Activated CD8-positive, alpha-beta memory T cell treated with anti-CD3 and anti-CD28 coated beads, Interleukin-2, amount 50 U/mL, for 1 hour (primary cell): ENCODE results near the gene ANKRD63.

Source experiments
- DNase-seq: peaks from one replicate; pipeline ENCODE4 v3.0.0-alpha.2; 2020; ENCODE audit errors: extremely low read depth

The ANKRD63 gene

DNA sequence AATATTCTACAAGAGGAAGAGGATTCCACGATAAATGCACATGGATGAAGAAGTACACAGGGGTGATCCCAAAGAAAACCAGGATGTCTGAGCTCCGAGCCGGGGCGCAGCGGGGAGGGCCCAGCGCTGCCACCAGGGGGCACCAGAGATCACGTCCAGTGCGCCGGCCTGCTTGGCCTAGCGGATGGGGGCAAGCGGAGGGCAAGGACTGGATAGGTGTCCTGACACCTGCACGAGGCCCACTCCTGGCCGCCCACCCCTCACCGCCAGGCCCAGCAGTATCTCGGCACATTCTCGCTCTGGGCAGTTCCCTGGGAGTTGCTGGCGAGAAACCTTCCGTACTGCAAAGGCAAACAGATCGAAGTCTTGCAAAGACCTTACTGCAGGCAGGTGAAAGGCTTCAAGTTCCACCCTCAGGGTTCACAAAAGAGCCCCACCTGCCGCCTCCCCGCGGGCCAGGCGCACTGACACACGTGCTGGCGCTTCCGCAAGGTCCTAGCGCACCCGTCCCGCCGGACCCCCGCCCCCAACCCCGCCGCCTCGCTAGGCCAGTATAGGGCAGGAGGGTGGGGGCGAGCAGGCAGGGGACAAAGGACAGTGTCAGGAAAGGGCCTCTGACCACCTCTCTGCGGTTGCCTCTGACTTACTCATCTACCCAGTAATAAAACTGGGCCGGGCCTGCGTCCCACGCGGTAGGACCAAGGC lies 3.3 kb downstream of the ANKRD63 start:
- no peak for DNase-seq

DNA sequence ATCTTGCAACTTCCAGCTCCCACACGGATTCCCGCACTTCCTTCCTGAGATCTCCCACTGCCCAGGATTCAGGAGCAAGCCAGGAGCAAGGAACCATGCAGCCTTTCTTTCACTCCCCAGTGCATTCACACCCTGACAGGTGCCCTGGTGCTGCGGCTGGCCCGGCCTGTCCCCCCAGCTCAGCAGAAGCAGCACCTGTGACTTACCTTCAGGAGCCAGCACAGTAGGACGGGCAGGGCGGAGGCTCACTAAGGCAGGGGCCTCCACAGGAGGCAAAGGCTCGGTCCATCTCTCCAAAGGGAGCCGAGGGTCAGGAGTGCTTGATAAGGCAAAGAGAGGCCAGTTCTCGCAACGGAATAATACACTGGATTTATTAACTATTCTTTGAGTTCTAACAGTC lies 4.8 kb downstream of the ANKRD63 start:
- no peak for DNase-seq

DNA sequence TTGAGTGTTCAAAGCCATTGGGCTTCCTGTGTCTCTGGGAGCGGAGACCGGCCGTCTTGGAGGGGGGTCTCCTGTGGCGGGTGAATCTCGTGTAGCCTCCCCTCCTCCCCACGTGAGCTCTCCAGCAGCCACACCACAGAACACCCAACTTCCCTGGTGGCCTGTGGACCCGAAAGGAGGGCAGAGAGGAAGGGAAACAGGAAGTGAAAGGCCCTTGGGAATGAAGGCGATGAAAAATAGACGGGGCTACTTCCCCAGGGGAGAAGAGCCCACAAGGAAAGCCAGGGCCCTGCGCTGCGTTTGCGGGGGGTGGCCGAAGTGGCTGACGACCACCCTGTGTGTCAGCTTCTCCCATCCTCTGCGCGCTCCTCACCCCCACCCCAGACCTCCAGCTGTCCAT lies 5.4 kb downstream of the ANKRD63 start:
- DNase-seq, result no peak

DNA sequence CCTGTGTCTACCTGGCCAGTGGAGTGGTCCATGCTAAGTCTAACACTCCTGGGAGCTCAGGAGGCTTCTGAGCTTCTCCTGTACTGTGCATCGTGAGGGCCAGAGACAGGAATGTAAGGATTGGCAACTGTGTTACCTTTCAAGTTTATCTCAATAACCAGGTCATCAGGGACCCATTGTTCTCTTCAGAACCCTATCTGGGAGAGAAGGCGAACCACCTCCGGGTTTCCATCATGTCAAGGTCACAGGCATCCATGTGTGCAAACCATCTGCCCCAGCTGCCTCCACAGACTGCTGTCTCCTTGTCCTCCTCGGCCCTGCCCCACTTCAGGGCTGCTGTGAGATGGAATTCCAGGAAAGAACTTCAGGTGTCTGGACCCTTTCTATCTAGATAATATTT lies 5.9 kb downstream of the ANKRD63 start:
- DNase-seq, result no peak

DNA sequence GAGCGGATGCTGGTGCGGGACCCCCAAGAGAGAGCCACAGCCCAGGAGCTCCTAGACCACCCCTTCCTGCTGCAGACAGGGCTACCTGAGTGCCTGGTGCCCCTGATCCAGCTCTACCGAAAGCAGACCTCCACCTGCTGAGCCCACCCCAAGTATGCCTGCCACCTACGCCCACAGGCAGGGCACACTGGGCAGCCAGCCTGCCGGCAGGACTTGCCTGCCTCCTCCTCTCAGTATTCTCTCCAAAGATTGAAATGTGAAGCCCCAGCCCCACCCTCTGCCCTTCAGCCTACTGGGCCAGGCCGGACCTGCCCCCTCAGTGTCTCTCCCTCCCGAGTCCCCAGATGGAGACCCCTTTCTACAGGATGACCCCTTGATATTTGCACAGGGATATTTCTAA lies 6.9 kb downstream of the ANKRD63 start:
- DNase-seq, result no peak

DNA sequence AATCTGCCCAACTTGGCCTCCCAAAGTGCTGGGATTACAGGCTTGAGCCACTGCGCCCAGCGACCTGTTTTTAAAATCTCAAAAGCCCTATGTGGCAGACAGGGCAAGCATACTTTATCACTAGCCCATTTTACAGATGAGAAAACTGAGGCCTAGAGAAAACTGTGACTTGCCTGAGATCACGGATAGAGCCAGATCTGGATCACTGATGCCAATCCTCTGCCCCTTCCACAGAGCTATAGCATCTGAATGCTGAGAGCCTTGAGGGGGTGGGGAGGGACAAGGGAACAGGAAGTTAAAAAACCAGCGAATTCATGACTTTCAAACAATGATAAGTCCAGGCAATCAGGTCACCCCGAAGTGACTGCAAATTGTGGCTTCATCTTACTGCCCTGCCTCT lies 7.3 kb downstream of the ANKRD63 start:
- no peak for DNase-seq

DNA sequence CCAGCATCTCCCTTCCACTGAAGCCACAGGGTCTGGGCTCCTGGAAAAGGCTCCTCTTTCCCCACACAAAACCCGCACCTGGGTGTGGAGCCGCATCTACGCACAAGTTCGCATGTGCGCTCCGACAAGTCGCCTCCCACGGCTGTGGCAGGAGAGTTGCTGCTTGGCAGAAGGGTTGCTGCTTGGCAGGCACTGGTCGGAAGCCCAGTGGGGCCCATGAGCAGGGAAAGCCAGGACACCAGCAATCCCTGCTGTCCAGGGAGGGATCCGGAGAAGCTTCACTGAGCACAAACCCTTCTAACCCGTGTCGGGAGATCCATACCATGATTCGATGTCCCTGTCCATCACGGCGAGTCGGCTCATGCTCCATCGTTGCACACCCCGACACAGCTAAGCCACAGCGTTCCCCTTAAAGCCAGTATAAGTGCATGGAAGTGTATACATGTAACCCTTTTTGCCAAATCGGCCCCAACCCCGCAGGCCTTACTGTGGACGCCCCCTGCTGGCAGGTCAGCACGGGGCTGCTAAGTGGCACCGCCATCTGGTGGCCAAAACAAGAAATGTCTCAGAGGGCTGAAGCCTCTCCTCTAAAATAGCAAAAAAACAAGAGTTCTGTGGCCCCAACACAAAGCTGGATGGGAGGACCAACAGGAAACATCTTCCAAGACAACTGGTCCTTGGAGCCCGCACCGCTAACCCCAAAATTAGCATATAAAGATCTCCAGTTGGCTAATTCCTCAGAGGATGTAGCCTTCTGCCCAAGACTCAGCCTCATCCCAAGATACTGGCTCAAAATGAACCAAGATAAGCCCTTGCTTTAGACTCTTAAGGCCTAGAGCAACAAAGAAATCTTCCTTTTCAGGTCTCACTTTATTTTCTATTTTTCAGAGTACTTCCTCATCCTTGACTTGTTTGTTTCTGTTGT lies 8.3 kb downstream of the ANKRD63 start:
- DNase-seq, result peak; percentile 78

DNA sequence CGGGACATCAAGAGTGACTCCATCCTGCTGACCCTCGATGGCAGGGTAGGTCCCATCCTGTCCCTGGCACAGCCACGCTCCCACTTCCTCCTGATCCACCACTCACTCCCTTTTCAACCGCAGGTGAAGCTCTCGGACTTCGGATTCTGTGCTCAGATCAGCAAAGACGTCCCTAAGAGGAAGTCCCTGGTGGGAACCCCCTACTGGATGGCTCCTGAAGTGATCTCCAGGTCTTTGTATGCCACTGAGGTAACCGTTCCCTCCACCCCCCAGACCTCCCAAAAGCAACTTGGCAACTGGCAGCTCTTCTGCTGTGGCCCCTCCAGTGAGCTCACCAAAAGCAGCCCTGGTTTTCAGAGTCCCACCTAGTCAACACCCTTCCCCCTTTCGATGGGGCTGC lies 9.4 kb downstream of the ANKRD63 start:
- DNase-seq, result no peak

DNA sequence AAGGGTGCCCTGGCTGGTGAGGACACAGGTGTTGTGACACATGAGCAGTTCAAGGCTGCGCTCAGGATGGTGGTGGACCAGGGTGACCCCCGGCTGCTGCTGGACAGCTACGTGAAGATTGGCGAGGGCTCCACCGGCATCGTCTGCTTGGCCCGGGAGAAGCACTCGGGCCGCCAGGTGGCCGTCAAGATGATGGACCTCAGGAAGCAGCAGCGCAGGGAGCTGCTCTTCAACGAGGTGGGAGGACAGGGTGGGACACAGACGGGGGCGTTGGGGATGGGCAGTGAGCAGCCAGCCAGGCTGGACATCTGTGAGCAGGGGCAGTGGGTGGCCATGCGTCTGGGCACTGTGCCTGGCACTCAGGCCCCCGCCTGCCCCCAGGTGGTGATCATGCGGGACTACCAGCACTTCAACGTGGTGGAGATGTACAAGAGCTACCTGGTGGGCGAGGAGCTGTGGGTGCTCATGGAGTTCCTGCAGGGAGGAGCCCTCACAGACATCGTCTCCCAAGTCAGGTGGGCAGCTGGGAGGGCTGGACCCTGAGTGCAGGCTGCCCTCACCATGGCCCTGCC lies 10.3 kb downstream of the ANKRD63 start:
- DNase-seq, result no peak

DNA sequence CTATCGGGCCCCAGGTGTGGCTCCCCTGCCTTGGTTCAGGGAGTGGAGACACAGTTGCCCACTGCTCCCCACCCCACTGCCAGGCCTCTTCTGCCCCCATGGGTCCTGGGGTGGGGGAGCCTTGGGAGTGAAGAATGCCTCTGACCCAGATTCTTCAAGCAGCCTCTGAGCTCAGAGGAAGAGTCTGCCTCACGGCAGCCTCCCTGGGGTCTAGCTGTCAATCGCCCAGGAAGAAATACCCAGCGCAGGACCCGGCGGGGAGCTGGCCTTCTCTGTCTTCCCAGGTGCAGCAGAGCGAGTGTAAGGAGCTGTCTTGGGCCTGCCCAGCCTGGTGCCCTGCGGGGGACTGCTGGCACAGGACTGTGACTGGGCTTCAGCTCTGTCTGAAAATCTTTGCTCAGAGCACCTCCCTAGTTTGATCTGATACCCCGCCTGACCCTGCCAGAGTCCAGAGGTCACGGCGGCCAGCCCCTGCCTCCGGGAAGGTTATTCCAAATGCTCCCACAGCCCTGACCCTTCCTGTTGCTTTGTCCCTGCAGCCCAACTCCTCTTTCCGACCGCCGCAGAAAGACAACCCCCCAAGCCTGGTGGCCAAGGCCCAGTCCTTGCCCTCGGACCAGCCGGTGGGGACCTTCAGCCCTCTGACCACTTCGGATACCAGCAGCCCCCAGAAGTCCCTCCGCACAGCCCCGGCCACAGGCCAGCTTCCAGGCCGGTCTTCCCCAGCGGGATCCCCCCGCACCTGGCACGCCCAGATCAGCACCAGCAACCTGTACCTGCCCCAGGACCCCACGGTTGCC lies 11.0 kb downstream of the ANKRD63 start:
- no peak for DNase-seq

DNA sequence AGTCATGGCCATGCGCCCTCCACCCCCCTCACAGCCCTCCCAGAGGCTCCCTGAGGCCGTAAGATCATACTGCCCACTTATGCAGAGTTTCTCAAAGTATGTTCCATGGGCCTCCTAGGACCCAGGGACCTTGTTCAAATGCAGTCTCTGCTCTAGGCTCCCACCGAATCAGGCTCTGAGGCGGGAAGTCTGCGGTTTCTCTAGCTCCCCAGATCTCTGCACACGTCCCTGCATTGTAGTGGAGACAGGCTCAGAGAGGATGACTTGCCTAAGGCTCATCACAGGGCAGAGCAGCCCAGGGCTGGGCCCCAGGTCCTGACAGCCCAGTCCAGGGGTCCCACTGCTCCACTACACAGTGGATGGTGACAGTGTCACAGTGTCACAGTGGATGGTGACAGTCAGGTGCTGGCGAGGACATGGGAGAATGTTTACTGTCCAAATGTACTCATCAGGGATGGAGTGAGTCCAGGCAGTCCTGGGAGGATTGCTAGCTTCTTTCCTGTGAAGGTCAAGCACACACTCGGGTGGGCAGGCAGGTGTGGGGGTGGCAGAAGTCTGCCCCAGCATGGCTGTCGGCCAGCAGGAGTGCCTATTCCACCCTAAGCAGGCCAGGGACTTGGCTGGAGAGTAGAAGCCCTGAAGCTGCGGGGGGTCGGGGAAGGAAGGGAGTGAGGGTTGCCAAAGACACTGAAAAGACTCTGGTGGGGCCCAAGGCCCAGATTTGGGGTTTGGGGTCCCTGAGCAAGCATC lies 12.4 kb downstream of the ANKRD63 start:
- no peak for DNase-seq

DNA sequence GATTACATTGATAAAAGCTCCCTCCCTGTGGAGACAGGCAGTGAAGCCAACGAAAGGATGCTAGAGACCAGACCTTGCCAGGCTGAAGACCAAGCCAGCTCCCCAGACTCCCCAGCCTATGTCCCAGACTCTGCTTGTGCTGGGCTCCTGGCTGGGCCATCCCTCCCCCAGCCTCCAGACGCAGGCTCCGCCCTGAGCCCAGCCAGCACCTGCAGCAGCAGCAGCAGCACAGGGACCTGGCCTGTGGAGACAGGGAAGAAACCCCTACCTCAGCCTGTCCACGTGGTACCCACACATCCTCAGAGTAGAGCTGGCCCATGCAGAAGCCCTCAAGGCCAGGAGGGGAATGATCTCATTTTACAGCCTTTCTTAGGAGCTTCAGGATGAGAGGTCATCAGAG lies 13.3 kb downstream of the ANKRD63 start:
- DNase-seq, result no peak

DNA sequence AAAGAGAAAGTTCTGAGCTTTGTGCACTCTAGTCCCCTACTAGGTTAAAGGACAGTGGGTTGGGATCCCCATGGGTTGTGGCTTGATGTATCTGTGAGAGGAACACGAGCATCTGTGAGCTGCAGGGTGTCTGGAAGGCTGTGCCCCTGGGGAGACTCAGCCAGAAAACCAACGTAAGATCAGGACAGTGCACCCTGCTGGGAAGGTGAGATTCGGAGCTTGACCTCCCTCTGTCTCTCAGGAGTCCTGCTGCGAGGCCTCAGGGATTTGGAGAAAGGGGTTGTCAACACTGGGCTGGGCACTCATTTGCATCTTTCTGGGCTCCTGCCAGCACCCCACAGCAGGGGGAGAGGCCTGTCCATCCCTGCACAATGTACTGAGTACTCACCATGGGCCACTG lies 15.2 kb downstream of the ANKRD63 start:
- DNase-seq, result no peak

DNA sequence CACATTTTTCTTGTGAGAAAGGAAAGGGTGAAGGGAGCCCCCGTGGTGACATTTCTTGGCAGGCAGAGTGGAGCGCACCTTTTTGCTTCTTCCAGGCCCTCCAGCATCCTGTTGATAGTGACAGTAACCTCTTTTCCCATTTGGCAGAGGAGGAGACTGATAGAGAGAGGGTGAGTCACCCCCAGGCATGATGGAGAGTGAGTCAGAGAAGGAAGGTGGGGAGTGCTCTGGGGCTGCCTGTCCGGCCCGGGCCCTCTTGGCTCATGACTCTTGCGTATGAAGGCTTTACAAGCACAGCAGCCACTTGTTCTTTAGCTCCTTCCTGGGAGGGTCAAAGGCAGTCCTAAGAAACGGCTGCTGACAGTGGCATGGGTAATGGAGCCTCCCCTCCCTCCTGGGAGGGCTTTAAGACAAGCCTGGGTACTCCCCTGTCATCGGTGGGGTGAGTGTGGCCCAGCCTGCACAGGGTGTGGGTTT lies 16.0 kb downstream of the ANKRD63 start:
- DNase-seq, result no peak

DNA sequence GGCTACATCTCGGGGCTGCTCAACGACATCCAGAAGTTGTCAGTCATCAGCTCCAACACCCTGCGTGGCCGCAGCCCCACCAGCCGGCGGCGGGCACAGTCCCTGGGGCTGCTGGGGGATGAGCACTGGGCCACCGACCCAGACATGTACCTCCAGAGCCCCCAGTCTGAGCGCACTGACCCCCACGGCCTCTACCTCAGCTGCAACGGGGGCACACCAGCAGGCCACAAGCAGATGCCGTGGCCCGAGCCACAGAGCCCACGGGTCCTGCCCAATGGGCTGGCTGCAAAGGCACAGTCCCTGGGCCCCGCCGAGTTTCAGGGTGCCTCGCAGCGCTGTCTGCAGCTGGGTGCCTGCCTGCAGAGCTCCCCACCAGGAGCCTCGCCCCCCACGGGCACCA lies 17.0 kb downstream of the ANKRD63 start:
- no peak for DNase-seq

DNA sequence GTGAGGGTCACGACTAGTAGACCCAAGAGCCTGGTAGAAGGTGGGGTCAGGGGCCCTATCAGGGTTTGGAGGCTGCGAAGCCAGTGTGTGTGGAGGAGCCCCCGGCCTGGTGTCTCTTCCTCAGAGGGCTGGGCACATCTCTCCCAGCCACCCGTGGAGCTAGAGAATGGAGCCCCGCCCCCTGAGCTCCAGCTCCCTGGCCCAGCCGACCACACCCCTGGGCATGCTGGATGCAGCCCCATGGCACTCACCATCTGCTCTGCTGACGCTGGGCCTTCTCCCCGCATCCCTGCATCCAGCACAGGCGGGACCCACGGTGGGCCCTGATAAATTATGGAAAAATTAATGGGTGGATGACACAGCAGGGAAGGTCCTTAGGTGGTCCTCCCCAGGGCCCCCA lies 17.5 kb downstream of the ANKRD63 start:
- no peak for DNase-seq

DNA sequence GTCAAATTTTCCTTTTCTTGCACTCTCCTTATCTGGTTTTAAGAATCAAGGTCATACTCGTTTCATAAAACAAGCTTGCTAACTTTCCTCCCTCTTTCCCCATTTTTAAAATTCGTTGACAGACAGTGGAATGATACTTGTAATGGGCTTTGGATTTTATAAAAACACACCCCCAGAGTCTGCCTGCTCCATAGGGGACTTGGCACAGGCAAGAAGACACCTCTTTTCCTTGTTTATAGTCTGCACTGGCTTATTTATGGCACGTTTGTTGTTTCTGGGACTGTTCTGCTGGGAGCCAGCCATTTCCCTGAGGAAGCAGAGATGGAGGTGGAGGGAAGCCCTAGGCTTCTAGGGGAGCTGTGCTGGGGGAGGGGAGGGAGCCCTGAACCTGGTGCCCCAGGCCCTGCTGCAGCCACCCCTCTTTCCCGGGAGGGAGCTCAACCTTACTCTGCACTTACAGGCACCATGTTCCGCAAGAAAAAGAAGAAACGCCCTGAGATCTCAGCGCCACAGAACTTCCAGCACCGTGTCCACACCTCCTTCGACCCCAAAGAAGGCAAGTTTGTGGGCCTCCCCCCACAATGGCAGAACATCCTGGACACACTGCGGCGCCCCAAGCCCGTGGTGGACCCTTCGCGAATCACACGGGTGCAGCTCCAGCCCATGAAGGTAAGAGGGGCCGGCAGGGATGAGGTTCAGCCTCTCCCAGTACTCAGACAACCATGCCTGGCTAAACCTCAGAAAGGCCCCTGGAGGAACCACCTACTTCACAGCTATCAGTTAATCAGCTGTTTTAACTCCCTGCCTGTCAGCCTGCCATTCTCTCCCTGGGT lies 18.3 kb downstream of the ANKRD63 start:
- DNase-seq, result no peak

DNA sequence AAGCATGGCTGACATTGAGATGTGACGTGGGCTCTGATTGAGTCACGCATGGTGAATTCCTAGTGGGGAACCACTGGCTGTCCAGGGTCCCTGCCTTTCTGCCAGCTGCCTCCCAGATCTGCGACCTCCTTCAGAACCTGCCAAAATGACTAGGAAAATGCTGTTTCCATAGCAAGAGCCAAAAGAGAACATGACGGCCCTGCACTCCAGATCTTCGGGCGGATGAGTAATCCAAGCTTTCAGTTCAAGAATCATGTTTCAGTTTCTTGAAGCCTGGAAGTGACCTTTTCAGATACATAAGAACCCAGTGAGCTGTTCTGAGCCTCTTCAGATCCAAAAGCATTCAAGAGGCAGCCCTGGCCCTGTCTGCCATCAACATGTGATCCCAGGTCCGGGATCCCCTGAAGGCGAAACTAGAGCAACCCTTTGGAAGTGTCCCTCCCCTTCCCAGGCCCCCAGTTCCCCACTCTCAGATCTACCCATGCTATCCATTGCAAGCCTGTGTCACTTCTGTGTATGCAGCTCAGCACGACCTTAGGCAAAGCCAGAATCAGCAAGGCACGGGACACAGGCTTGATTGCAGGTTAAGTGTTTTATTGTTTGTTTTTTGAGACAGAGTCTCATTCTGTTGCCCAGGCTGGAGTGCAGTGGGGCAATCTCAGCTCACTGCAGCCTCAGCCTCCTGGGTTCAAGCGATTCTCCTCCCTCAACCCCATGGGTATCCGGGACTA lies 19.7 kb downstream of the ANKRD63 start:
- no peak for DNase-seq

DNA sequence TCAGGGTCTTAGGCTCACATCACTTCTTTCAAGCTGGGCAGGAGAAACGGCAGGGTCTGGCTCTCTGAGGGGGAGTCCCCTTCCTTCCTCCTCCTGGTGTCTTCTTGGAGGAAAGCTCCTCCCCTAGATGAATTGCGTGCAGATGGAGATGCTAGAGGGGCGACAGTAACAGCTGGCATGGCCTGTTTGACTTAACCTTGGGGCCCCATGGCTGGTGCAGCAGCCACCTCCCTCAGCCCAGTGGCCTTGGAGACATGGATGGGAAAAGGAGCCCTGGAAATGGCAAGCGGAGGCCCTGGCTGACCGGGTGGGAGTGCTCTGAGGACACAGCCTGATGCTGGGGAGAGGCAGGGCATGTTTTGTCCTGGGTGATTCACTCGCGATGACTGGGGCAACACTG lies 23.8 kb downstream of the ANKRD63 start:
- no peak for DNase-seq

DNA sequence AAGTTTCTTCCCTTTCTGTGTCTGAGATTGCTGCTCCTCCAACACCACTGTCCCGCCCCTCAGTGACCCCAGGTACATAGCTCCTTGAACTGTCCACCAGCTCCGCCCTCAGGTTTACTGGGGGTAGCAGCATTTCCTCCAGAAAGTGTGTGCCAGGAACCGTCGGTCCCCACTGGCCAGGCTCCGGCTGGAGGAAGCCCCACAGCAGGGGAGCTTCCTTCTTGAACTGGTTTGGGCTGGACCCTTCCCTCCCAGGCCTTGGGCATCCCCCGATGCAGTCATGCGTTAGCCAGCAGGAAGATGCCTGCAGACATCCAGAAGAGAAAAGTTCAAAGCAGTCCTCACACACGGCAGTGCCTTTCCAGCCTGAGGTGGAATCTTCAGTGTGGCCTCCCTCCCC lies 24.3 kb downstream of the ANKRD63 start:
- no peak for DNase-seq
